ENCODE results near the gene TMEM170B.
"Not testable (repeated sequence)": the region's sequence is repeated elsewhere in the genome, so short reads cannot be mapped to it uniquely, and the experiment has no call there.

TMEM170B gene

DNA sequence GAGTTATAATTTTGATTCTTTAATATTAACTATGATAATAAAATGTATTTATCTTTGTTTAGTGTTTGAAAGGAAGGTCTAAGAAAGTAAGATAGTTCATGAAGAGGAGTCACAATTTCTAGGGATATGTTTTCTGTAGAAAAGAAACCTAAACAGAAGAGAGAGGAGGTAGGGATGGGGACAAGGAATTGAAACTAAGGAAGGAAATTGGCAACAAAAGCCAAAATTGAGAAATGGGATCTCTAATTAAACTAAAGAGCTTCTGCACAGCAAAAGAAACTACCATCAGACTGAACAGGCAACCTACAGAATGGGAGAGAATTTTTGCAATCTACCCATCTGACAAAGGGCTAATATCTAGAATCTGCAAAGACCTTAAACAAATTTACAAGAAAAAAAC is 10.3 kb downstream of the TMEM170B start:
- H2BK15ac ChIP-seq (ENCODE audit: low read length); H3K27me3 ChIP-seq (ENCODE audit: control insufficient read depth in 3 of 3, insufficient read depth in 3 of 3, low read depth in 1 of 3, low read length in 3 of 3); H3K23ac ChIP-seq (ENCODE audit: low read depth, low read length, poor library complexity); H3K18ac ChIP-seq (ENCODE audit: low read length); H3K36me3 ChIP-seq (replicated peaks in 1 of 2; ENCODE audit: control insufficient read depth in 2 of 2, insufficient read depth in 2 of 2, low read length in 2 of 2); H3K79me1 ChIP-seq (ENCODE audit: low read depth, low read length); H2BK120ac ChIP-seq (ENCODE audit: low read depth, low read length); H2AFZ ChIP-seq (ENCODE audit: low read length); H3K4ac ChIP-seq (ENCODE audit: low read length); H4K8ac ChIP-seq (ENCODE audit: low read depth, low read length); H3K4me2 ChIP-seq (ENCODE audit: insufficient read depth, low read length, poor library complexity, severe bottlenecking); H2BK12ac ChIP-seq (ENCODE audit: low read length); H2AK5ac ChIP-seq (ENCODE audit: low read depth, low read length); H3K4me1 ChIP-seq (ENCODE audit: control insufficient read depth in 2 of 2, insufficient read depth in 1 of 2, low read depth in 1 of 2, low read length in 2 of 2); H3K14ac ChIP-seq (ENCODE audit: low read length); H3K4me3 ChIP-seq (ENCODE audit: low read length in 2 of 2); H3K27ac ChIP-seq (replicated peaks; ENCODE audit: low read length); DNase-seq (ENCODE audit: low spot score); H4K91ac ChIP-seq (ENCODE audit: low read depth, low read length, poor library complexity); H3K9ac ChIP-seq (ENCODE audit: low read depth, low read length, poor library complexity); H3K9me3 ChIP-seq (replicated peaks in 1 of 2; ENCODE audit: control insufficient read depth in 2 of 2, insufficient read depth in 1 of 2, low read depth in 1 of 2, low read length in 2 of 2); H2BK5ac ChIP-seq (ENCODE audit: low read length): not testable (repeated sequence)

DNA sequence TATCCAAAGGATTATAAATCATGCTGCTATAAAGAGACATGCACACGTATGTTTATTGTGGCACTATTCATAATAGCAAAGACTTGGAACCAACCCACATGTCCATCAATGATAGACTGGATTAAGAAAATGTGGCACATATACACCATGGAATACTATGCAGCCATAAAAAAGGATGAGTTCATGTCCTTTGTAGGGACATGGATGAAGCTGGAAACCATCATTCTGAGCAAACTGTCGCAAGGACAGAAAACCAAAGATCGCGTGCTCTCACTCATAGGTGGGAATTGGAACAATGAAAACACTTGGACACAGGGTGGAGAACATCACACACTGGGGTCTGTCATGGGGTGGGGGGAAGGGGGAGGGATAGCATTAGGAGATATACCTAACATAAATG is 11.0 kb downstream of the TMEM170B start:
- not testable (repeated sequence) for H2BK15ac ChIP-seq (ENCODE audit: low read length); H2AFZ ChIP-seq (ENCODE audit: low read length); H3K9me3 ChIP-seq (replicated peaks in 1 of 2; ENCODE audit: control insufficient read depth in 2 of 2, insufficient read depth in 1 of 2, low read depth in 1 of 2, low read length in 2 of 2); H3K27ac ChIP-seq (replicated peaks; ENCODE audit: low read length); H3K4me3 ChIP-seq (ENCODE audit: low read length in 2 of 2); H2BK120ac ChIP-seq (ENCODE audit: low read depth, low read length); H2BK5ac ChIP-seq (ENCODE audit: low read length); H3K4me2 ChIP-seq (ENCODE audit: insufficient read depth, low read length, poor library complexity, severe bottlenecking); H4K8ac ChIP-seq (ENCODE audit: low read depth, low read length); H3K36me3 ChIP-seq (replicated peaks in 1 of 2; ENCODE audit: control insufficient read depth in 2 of 2, insufficient read depth in 2 of 2, low read length in 2 of 2); H3K14ac ChIP-seq (ENCODE audit: low read length); H3K23ac ChIP-seq (ENCODE audit: low read depth, low read length, poor library complexity); H3K27me3 ChIP-seq (ENCODE audit: control insufficient read depth in 3 of 3, insufficient read depth in 3 of 3, low read depth in 1 of 3, low read length in 3 of 3); H2BK12ac ChIP-seq (ENCODE audit: low read length); H3K79me1 ChIP-seq (ENCODE audit: low read depth, low read length); H3K4ac ChIP-seq (ENCODE audit: low read length); H3K9ac ChIP-seq (ENCODE audit: low read depth, low read length, poor library complexity); DNase-seq (ENCODE audit: low spot score); H3K4me1 ChIP-seq (ENCODE audit: control insufficient read depth in 2 of 2, insufficient read depth in 1 of 2, low read depth in 1 of 2, low read length in 2 of 2); H3K18ac ChIP-seq (ENCODE audit: low read length); H4K91ac ChIP-seq (ENCODE audit: low read depth, low read length, poor library complexity); H2AK5ac ChIP-seq (ENCODE audit: low read depth, low read length)
- no CpG with 5 or more reads among the region's 4 CpGs for WGBS, 2 donors (ENCODE audit: extremely low coverage in 2 of 2, insufficient read length in 2 of 2, insufficient replicate concordance in 1 of 2)

DNA sequence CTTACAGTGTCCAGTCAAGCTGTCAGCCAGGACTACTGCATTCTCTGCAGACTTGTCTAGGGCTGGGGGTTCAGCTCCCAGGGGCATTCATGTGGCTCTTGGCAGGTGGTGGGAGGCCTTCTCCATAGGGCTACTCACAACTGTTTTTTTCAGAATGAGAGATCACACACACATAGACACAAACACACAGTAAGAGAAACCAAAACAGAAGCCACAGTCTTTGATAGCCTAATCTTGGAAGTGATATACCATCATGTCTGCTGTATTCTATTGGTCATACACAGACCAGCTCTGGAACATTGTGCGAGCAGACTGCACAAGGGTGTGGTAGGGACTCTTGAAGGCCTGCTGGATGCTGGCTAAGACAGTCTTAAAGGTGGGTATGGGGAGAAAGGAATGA is 13.5 kb downstream of the TMEM170B start:
- Histone ChIP-seq H3K4me3 (ENCODE audit: low read length in 2 of 2) (no peak overlapping the region), H3K4ac (ENCODE audit: low read length) (no peak overlapping the region), H4K8ac (ENCODE audit: low read depth, low read length) (no peak overlapping the region), H2BK12ac (ENCODE audit: low read length) (no peak overlapping the region), H3K23ac (ENCODE audit: low read depth, low read length, poor library complexity) (no peak overlapping the region), H3K27ac (replicated peaks; ENCODE audit: low read length) (no peak overlapping the region), H2AK5ac (ENCODE audit: low read depth, low read length) (no peak overlapping the region), H3K27me3 (ENCODE audit: control insufficient read depth in 3 of 3, insufficient read depth in 3 of 3, low read depth in 1 of 3, low read length in 3 of 3) (no peaks in the 10 kb centered on the region), H3K4me1 (ENCODE audit: control insufficient read depth in 2 of 2, insufficient read depth in 1 of 2, low read depth in 1 of 2, low read length in 2 of 2) (peaks cover under 1 to 6% of the 10 kb centered on the region in 2 donors), H3K9me3 (replicated peaks in 1 of 2; ENCODE audit: control insufficient read depth in 2 of 2, insufficient read depth in 1 of 2, low read depth in 1 of 2, low read length in 2 of 2) (no peaks in the 10 kb centered on the region), H4K91ac (ENCODE audit: low read depth, low read length, poor library complexity) (no peak overlapping the region), H3K18ac (ENCODE audit: low read length) (no peak overlapping the region), H2BK5ac (ENCODE audit: low read length) (no peak overlapping the region), H3K14ac (ENCODE audit: low read length) (no peak overlapping the region), H3K4me2 (ENCODE audit: insufficient read depth, low read length, poor library complexity, severe bottlenecking) (no peak overlapping the region), H2BK15ac (ENCODE audit: low read length) (no peak overlapping the region), H2BK120ac (ENCODE audit: low read depth, low read length) (no peak overlapping the region), H3K9ac (ENCODE audit: low read depth, low read length, poor library complexity) (no peak overlapping the region), H3K36me3 (replicated peaks in 1 of 2; ENCODE audit: control insufficient read depth in 2 of 2, insufficient read depth in 2 of 2, low read length in 2 of 2) (no peaks in the 10 kb centered on the region), H3K79me1 (ENCODE audit: low read depth, low read length) (no peaks in the 10 kb centered on the region), H2AFZ (ENCODE audit: low read length) (no peak overlapping the region)
- no CpG with 5 or more reads among the region's 1 CpG for WGBS, 2 donors (ENCODE audit: extremely low coverage in 2 of 2, insufficient read length in 2 of 2, insufficient replicate concordance in 1 of 2)
- DNase-seq (ENCODE audit: low spot score), result no peak

DNA sequence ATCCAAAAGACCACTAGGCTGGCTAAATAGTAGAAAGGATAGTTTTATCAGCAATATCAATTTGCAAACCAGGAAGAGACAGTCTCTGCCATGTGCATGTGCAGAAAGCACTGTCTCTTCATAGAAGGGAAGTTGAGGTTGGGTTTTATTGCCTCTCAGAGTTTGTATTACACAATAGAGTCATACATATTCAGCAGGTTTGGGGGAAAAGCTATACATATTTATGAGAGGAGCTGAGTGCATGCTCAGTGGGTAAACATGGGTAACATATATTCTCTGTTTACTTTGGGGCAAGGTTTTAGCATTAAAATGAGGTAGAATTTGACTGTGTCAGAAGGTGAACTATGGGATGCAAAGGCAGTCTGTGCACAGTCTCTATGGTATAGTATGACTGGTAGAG is 14.9 kb downstream of the TMEM170B start:
- Histone ChIP-seq H4K8ac (ENCODE audit: low read depth, low read length) (no peak overlapping the region), H3K9me3 (replicated peaks in 1 of 2; ENCODE audit: control insufficient read depth in 2 of 2, insufficient read depth in 1 of 2, low read depth in 1 of 2, low read length in 2 of 2) (no peaks in the 10 kb centered on the region), H2AK5ac (ENCODE audit: low read depth, low read length) (no peak overlapping the region), H3K4ac (ENCODE audit: low read length) (no peak overlapping the region), H3K36me3 (replicated peaks in 1 of 2; ENCODE audit: control insufficient read depth in 2 of 2, insufficient read depth in 2 of 2, low read length in 2 of 2) (no peaks in the 10 kb centered on the region), H2BK120ac (ENCODE audit: low read depth, low read length) (no peak overlapping the region), H2BK15ac (ENCODE audit: low read length) (no peak overlapping the region), H3K4me3 (ENCODE audit: low read length in 2 of 2) (no peak overlapping the region), H2AFZ (ENCODE audit: low read length) (no peak overlapping the region), H3K79me1 (ENCODE audit: low read depth, low read length) (no peaks in the 10 kb centered on the region), H3K4me1 (ENCODE audit: control insufficient read depth in 2 of 2, insufficient read depth in 1 of 2, low read depth in 1 of 2, low read length in 2 of 2) (peaks cover 8 to 11% of the 10 kb centered on the region in 2 donors), H3K27ac (replicated peaks; ENCODE audit: low read length) (no peak overlapping the region), H3K9ac (ENCODE audit: low read depth, low read length, poor library complexity) (no peak overlapping the region), H3K27me3 (ENCODE audit: control insufficient read depth in 3 of 3, insufficient read depth in 3 of 3, low read depth in 1 of 3, low read length in 3 of 3) (no peaks in the 10 kb centered on the region), H4K91ac (ENCODE audit: low read depth, low read length, poor library complexity) (no peak overlapping the region), H2BK5ac (ENCODE audit: low read length) (no peak overlapping the region), H3K18ac (ENCODE audit: low read length) (no peak overlapping the region), H2BK12ac (ENCODE audit: low read length) (no peak overlapping the region), H3K14ac (ENCODE audit: low read length) (no peak overlapping the region), H3K4me2 (ENCODE audit: insufficient read depth, low read length, poor library complexity, severe bottlenecking) (no peak overlapping the region), H3K23ac (ENCODE audit: low read depth, low read length, poor library complexity) (no peak overlapping the region)
- no peak for DNase-seq (ENCODE audit: low spot score)
